Measurements from ENCODE around the gene KLHL29. TPM values are rescaled to one million over a fixed set of nuclear protein-coding genes. Genes with fewer than 3 reads are reported as not detected.

Gene KLHL29
- total RNA-seq, 6 experiments from 2014 or later, result 1.2 to 10.2 (median 6.4) TPM

DNA sequence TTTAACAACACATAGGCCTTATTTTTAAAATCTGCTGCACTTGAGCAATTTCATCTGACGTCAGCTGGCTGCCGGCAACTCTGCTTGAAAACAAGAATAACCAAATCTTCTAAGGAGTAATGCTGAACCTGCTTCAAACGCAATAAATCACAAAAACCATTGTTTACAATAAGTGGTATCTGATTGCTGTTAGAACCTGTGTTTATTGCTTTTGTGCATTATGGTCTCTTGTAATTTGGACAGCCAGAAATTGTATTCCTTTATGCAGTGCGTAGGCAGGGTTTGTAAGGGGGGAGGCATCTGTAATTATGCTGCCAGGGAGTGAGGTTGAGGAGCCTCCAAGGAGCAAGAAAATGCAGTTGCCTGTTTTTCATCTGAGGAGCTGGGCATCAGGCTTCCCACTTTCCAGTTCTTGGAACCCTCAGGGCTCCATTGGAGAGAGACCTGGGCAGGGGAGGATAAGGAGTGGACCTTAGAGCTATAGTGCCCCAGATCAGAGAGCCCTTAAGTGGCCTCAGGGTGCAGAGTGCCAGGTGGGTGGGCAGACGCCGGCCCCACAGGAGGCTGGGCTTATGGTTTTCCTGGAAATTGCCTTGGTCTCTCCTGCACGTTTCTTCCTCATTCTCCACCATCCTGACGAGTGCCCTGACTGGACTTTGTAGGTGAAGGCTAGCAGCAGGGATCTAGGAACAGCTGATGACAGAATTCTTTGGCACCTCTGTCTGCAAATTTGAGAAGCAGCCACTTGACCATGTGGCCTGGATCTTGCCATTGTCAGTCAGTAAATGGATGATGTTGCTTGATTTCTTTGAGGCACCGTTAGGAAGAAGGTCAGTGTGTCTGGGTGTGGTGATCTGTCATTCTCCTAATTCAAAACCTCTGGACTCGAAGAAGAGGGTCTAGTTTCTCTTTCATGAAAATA is 129.2 kb downstream of the KLHL29 start:
- no peak overlapping the region for H3K27ac ChIP-seq
- DNase-seq (peak in 1 of 3 donors; percentile 11), ATAC-seq (no peak)
- H3K27me3 ChIP-seq, result no peaks in the 10 kb centered on the region
- no peaks in the 10 kb centered on the region for H3K4me1 ChIP-seq
- no peak overlapping the region for H3K4me3 ChIP-seq
- intact Hi-C loops (cut with DNase I), result no loop called here
- no peaks in the 10 kb centered on the region for H3K36me3 ChIP-seq
- 75% methylated on average over 9 of the region's 10 CpGs for WGBS (ENCODE audit: insufficient coverage, low coverage, low lambda C conversion rate, missing lambda C conversion rate)
- H3K9me3 ChIP-seq, result no peaks in the 10 kb centered on the region
- TF ChIP-seq, protein P1, sequence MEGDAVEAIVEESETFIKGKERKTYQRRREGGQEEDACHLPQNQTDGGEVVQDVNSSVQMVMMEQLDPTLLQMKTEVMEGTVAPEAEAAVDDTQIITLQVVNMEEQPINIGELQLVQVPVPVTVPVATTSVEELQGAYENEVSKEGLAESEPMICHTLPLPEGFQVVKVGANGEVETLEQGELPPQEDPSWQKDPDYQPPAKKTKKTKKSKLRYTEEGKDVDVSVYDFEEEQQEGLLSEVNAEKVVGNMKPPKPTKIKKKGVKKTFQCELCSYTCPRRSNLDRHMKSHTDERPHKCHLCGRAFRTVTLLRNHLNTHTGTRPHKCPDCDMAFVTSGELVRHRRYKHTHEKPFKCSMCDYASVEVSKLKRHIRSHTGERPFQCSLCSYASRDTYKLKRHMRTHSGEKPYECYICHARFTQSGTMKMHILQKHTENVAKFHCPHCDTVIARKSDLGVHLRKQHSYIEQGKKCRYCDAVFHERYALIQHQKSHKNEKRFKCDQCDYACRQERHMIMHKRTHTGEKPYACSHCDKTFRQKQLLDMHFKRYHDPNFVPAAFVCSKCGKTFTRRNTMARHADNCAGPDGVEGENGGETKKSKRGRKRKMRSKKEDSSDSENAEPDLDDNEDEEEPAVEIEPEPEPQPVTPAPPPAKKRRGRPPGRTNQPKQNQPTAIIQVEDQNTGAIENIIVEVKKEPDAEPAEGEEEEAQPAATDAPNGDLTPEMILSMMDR (IDR thresholded peaks at IDR 0.05), result no peak
- no peak for TF ChIP-seq POLR2A (IDR thresholded peaks at IDR 0.05)

DNA sequence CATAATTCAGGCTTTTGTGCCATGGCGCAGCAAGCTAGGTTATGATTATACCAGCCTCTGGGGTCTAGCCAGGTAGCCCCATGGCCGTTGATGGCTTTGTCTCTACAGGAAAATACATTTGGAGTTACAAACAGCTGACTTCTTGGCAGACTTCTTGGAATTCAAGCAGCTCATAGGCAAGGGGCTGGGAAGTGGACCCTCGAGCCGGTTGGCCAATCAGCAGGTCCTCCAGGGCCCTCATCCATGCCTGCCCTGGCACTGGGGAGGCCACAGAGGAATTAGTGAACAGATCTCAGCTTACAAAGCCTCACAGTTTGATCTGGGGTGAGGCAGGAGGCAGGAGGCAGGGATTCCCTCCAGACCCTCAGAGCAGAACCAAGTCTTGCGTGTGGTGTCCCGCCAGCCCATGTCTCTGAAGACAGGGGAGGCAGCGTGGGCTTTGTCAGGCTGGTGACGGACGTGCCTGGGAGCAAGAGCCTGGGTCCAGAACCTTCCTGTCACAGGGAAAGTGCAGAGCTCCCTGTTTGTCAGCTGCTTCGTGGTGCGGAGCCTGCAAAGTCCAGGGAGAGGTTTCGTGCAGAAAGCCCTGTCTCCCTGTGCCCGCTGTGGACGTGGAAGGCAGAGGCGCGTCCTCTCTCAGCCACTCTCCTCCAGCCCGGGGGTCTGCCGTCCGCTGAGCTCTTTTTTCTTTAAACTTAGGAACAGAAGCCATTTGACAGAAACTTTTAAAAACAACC is 131.7 kb downstream of the KLHL29 start:
- no peak for TF ChIP-seq POLR2A (IDR thresholded peaks at IDR 0.05)
- TF ChIP-seq, protein P1 (IDR thresholded peaks at IDR 0.05), result no peak
- ATAC-seq, result no peak
- 83% methylated on average over 8 of the region's 19 CpGs for WGBS (ENCODE audit: insufficient coverage, low coverage, low lambda C conversion rate, missing lambda C conversion rate)
- no peaks in the 10 kb centered on the region for H3K9me3 ChIP-seq
- H3K4me1 ChIP-seq, result no peaks in the 10 kb centered on the region
- intact Hi-C loops (cut with DNase I), result no loop called here
- DNase-seq, result no peak
- H3K27me3 ChIP-seq, result no peaks in the 10 kb centered on the region
- H3K4me3 ChIP-seq, result no peak overlapping the region
- no peak overlapping the region for H3K27ac ChIP-seq
- no peaks in the 10 kb centered on the region for H3K36me3 ChIP-seq

DNA sequence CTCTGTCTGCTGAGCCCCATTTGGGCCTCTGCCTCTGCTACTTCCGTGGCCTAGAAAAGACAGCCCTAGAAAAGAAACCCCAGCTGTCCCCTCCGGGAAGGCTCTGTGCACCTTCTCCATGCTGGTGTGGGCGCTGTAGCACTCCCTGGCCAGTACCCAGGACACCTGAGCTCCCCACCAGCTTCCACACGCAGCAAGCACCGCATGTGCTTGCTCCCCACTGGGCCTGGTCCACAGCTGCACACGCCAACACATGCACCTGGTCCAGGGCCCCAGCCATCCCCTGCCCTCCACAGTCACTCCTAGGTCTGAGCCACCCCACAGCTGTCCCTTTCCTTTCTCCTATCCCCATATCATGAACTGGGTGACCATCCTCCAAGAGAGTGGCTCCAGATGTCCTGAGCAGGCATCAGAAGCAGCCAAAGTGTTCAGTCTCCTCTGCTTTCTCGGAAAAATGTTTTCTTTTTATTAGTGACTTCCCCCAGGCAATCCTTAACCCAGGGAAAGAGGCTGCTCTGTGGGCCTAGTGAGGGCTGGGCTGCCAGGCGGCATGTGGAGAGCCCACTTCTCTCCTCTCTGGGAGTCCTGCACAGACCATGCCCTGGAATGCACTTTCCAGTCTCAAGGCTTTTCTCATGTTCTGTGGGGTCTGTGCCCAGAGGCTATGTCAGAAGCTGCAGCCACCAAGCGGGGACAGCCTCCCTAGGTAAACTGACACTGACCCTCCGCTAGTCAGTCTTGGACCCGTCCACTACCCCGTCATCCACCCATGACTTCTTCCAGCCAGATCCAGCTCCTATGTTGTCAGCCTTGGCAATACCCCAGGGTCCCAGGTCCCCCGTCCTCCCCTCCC is 133.7 kb downstream of the KLHL29 start:
- no peak overlapping the region for H3K27ac ChIP-seq
- no peak for DNase-seq
- intact Hi-C loops (cut with DNase I), result no loop called here
- no peaks in the 10 kb centered on the region for H3K36me3 ChIP-seq
- H3K4me3 ChIP-seq, result no peak overlapping the region
- no peaks in the 10 kb centered on the region for H3K4me1 ChIP-seq
- TF ChIP-seq, protein P1 (IDR thresholded peaks at IDR 0.05), result no peak
- TF ChIP-seq POLR2A (IDR thresholded peaks at IDR 0.05), result no peak
- ATAC-seq, result no peak
- 77% methylated on average over 2 of the region's 13 CpGs for WGBS (ENCODE audit: insufficient coverage, low coverage, low lambda C conversion rate, missing lambda C conversion rate)
- no peaks in the 10 kb centered on the region for H3K27me3 ChIP-seq
- no peaks in the 10 kb centered on the region for H3K9me3 ChIP-seq

DNA sequence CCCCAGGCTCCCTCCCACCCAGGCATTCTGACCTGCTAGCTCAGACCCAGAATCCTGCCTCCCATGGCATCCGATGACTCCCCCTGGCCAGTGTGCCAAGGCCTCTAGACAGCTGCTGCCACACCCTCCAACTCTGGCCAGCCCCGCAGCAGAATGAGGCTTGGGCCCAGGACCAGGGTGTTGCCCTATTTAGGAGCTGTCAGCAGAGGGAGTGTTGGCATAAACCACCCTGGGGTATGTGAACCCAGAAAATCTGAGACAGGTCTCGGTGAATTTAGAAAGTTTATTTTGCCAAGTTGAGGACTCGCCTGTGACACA is 134.3 kb downstream of the KLHL29 start:
- intact Hi-C loops (cut with DNase I), result no loop called here
- Histone ChIP-seq H3K9me3 (no peaks in the 10 kb centered on the region), H3K4me3 (no peak overlapping the region), H3K36me3 (no peaks in the 10 kb centered on the region), H3K27ac (no peak overlapping the region), H3K27me3 (no peaks in the 10 kb centered on the region), H3K4me1 (no peaks in the 10 kb centered on the region)
- DNase-seq (no peak), ATAC-seq (peak in 1 of 4 donors; percentile 13)
- TF ChIP-seq, protein P1 (IDR thresholded peaks at IDR 0.05), result no peak
- TF ChIP-seq POLR2A (IDR thresholded peaks at IDR 0.05), result no peak
- 100% methylated on average over 1 of the region's 4 CpGs for WGBS (ENCODE audit: insufficient coverage, low coverage, low lambda C conversion rate, missing lambda C conversion rate)
